Right ventricle myocardium inferior (tissue), 1 donor: Measurements from ENCODE around the gene SEMA3G. TPM values are rescaled to one million over a fixed set of nuclear protein-coding genes. Genes with fewer than 3 reads are reported as not detected.
A peak's percentile ranks its signal among the peaks of the same experiment; 100 is the strongest.

Experiments used
- ATAC-seq: fragments of 200-7000 bp; cut with Tn5 transposase; one replicate; pipeline ENCODE4 v1.9.1; 2020; ENCODE audit warnings: mild to moderate bottlenecking, moderate library complexity
- DNase-seq: peaks from one replicate; pipeline ENCODE4 v3.0.0; 2021; ENCODE audit errors: missing footprints
- intact Hi-C: fragments of 100-400 bp; cut with DNase I; formaldehyde crosslinking; loops from one replicate; pipeline ENCODE4 v1.11.0; 2022
- total RNA-seq: library from RNA; stranded (reverse); fragmentation: NEBNext Ultra II Directional; extraction: Animal tissue kit (Norgen Biotek cat#: 25700); gene quantifications from one replicate; pipeline ENCODE4 v1.2.1, GENCODE V29; 2021
- donor health status: DM: no; HTN: yes; CAD: no; lungs with severe emphysema.

The SEMA3G gene
- total RNA-seq, 1 donor from 2014 or later: 12.3 TPM

DNA sequence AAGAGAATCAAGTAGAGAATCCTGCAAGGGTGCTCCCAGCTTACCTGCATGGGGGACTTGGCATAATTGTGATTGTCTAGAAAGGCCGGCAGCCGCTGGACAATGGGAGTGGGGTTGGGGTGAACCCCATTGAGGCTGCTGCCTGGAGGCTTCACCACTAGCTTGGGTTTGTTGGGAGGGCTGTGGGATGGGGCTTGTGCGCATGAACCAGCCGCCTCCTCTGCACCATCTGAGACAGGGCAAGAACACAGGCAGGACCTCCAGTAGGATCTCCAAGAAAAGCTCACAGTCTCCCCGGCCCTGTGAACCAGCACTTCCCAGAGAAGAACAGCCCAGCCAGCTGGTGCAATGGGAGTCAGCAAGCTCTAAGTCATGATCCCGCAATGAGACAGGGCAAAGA lies 39.8 kb downstream of the SEMA3G start:
- DNase-seq (peak; percentile 21), ATAC-seq (no peak)
- intact Hi-C loops: loop anchor here (10.0 kb wide), 1 partner anchor 430 kb away; the partner anchor contains the start of genes ABHD14A and ABHD14B

DNA sequence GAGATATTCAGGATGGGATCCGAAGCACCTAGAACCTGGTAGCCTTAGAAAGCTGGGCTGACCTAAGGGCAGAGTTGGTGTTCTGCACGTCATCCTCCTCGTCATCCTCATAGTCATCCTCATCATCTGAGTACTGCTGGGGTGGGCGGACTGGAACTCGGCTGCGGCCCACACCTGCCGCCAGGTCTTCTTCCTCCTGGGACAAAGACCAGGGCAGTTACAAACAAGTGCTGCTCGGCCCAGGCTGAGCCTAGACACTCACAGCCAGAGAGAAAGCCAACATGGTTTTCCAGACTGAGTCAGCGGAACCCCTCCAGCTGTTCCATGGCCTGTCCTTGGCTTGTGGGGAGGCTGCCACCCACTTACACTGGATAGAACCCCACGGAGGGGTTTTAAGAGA lies 40.5 kb downstream of the SEMA3G start:
- ATAC-seq: no peak

DNA sequence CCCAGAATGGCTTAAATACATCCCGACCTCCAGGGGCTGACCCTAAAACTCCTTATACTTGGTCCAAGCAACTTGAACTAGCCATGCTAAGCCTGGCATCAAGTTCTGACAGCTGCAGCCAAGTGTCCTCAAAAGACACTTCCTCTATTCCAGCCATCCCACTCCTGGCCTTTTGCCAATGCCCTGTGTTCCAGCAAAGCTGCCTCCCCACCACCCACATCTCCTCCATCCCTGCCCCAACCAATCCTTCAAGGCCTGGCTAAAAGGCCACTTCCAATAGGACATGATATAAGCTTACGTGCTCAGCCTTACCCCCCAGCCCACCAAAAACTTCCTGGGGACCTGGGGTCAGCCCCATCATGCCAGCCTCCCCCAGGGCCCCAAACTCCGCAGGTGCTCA lies 40.9 kb downstream of the SEMA3G start:
- DNase-seq (peak; percentile 27), ATAC-seq (no peak)
- intact Hi-C loops: loop anchor here (10.0 kb wide), 1 partner anchor 429 kb away; the partner anchor contains the start of genes ABHD14A and ABHD14B

More for the DNA sequence above, 40.5 kb downstream of the SEMA3G start:
- intact Hi-C loops: loop anchor here (10.0 kb wide), 1 partner anchor 430 kb away; the partner anchor contains the start of genes ABHD14A and ABHD14B
- peak; percentile 43 for DNase-seq

DNA sequence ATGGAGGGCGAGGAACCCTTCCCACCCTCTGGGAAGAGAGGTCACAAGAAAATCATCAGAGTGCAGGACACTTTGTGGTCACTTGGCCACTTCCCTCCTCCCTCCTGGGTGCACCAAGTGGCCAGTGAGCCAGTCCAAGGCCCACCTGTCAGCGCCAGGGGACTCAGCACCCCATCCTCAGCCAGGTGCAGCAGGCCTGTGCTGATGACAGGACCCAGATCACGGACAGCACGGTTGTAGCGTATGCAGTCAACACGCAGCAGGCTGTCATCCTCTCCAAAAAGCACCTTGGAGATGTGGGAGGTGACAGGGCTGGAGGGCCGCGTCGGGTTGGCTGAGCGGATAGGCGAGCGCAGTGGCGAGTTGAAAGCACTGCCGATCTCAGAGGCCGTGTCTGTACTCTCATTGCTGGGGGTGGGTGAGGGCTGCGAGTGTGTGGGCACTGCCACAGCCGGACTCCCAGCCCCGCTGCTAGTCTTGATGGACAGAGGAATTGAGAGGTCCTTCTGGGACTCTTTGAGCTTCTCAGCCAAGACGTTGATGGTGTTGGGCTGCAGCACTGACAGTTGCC lies 41.5 kb downstream of the SEMA3G start:
- ATAC-seq (no peak), DNase-seq (peak; percentile 27)
- intact Hi-C loops: loop anchor here (10.0 kb wide), 1 partner anchor 429 kb away; the partner anchor contains the start of genes ABHD14A and ABHD14B

DNA sequence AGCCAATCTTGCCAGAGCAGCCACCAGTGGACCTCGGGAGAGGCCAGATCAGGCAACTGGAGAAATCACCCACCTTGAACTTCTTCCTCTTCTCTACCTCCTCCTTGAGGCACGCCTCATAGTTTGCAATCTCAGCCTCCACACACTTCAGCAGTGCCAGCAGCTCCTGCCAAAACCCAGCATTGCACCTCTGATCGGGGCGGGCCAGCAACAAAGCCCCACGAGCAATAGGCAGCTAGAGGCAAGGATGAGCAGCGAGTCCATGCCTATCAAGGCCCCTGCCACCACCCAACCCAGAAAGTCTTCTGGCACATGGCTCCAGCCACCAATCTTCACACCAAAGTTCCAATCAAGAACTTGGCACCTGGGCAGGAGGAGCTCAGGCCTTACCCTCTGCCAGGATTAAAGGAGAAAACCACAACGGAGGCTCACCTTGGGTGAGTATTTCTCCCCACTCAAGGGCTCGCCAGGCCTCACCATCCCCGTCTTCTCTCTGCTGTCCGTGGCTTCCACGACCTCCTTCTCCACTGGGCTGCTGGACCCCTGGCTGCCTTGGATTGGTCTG lies 42.1 kb downstream of the SEMA3G start:
- DNase-seq (peak; percentile 45), ATAC-seq (no peak)
- intact Hi-C loops: loop anchor here (10.0 kb wide), 1 partner anchor 428 kb away; the partner anchor contains the start of genes ABHD14A and ABHD14B

DNA sequence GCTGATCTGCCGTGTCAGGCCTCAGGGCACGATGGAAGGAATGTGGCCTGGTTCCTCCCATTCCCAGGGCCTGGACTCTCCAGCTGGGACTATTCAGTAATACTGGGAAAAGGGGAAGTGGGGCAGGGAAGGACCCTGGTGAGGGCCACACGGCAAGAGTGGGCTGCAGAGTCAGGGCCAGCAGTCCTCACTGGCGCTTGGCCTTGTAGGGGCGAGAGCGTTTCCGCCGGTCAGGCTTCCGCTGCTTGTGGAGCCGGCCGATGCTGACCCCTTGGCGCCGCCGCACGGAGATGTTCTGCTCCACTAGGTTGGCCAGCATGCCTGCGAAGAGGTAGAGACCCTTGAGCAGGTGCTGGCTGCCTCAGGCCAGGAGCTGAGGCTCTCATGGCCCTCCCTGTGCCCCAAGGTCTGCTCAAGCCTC lies 42.8 kb downstream of the SEMA3G start:
- DNase-seq (peak; percentile 58), ATAC-seq (no peak)
- intact Hi-C loops: loop anchor here (10.0 kb wide), 1 partner anchor 427 kb away; the partner anchor contains the start of genes ABHD14A and ABHD14B

DNA sequence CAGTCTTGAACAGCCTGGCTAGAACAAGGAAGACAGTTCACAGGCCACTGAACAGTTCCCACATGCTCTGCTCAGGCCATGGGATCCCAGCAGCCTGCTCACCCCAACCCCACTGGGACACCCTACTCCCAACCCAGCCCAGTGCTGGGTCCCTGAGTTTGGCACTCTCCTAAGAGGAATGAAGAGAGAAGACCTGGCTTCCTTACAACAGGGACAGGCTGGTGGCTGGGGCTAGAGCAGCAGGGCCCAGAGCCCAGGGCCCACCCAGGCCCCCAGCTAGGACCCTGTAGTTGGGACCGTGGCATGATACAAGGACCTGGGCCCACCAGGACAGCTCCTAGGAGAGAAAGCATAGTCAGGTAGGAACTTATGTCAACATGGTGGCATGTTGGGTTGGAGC lies 43.4 kb downstream of the SEMA3G start:
- intact Hi-C loops: loop anchor here (10.0 kb wide), 1 partner anchor 427 kb away; the partner anchor contains the start of genes ABHD14A and ABHD14B
- no peak for ATAC-seq
- peak; percentile 30 for DNase-seq

GRCh38 chr3:52401021-52401420 lies 43.9 kb downstream of the SEMA3G start:
- no peak for ATAC-seq
- intact Hi-C loops: loop anchor here (10.0 kb wide), 1 partner anchor 426 kb away; the partner anchor contains the start of genes ABHD14A and ABHD14B
- peak; percentile 16 for DNase-seq

DNA sequence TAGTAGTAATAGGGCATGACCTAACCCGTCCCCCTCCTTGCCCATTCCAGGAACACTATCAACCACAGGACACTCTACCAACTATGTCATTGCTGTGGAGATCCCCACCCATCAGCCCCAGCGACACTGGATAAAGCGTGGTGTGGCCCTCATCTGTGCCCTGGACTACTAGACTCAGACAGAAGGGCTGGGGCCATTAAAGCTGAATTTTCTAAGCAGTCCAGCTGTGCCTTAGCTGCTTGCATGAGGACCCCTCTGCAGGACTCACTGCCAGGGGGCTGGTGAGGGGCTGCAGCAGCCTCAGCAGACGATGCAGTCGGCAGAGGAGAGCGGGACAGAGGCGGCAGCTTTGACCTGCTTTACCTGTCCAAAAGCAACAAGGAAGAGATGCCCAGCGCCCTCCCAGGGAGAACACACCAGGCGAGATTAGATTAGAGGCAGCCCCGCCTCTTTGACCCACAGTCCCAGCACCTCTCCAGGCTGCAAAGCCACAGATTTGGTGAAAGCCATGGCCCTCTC lies 44.6 kb downstream of the SEMA3G start:
- no peak for ATAC-seq
- peak; percentile 5 for DNase-seq
- intact Hi-C loops: loop anchor here (10.0 kb wide), 1 partner anchor 426 kb away; the partner anchor contains the start of genes ABHD14A and ABHD14B

DNA sequence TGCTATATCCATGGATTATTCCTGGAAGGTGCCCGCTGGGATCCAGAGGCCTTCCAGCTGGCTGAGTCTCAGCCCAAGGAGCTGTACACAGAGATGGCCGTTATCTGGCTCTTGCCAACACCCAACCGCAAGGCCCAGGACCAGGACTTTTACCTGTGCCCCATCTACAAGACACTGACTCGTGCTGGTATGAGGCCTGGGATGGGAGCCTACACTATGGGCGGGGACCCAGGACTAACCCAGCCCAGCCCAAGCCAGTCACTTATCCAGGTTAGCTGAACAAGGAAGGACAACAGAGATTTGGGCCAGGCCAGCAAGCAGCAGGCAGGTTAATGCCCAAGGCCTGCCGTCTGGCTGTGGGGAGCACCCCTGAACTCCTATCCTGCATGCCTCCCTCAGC lies 45.3 kb downstream of the SEMA3G start:
- peak; percentile 23 for DNase-seq
- no peak for ATAC-seq
- intact Hi-C loops: no loop called here

GRCh38 chr3:52399131-52399530 lies 45.8 kb downstream of the SEMA3G start:
- DNase-seq (peak; percentile 11), ATAC-seq (no peak)
- intact Hi-C loops: no loop called here

DNA sequence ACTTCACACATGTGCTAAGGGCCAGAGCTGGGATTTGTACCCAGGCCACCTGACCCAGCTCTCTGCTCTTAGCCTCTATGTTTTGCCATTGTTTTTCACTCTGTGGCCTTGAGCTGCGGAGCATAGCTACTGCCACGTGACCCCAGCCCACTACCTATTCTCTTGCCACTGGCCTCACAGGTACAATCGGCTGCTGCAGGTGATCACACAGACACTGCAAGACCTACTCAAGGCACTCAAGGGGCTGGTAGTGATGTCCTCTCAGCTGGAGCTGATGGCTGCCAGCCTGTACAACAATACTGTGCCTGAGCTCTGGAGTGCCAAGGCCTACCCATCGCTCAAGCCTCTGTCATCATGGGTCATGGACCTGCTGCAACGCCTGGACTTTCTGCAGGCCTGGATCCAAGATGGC lies 46.2 kb downstream of the SEMA3G start:
- ATAC-seq (no peak), DNase-seq (peak; percentile 3)
- intact Hi-C loops: no loop called here

DNA sequence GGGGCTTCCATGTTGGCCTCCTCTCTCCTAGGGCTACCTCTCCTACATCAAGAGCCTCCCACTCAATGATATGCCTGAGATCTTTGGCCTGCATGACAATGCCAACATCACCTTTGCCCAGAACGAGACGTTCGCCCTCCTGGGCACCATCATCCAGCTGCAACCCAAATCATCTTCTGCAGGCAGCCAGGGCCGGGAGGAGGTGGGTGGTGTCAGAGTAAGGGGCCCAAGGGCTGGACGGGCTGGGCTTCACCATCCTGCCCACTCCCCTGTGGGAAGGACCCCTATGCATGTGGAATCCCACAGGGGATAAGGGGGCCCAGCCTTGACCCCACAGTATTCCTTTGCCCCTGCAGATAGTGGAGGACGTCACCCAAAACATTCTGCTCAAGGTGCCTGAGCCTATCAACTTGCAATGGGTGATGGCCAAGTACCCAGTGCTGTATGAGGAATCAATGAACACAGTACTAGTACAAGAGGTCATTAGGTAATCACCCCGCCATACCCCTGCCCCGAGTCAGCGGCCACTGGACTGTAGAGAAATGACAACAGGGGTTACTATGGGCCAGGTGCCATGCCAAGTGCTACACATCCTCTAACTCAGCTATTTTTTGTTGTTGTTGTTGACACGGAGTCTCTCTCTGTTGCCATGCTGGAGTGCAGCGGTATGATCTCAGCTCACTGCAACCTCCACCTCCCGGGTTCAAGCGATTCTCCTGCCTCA lies 47.1 kb downstream of the SEMA3G start:
- intact Hi-C loops: no loop called here
- ATAC-seq (no peak), DNase-seq (peak; percentile 26)

DNA sequence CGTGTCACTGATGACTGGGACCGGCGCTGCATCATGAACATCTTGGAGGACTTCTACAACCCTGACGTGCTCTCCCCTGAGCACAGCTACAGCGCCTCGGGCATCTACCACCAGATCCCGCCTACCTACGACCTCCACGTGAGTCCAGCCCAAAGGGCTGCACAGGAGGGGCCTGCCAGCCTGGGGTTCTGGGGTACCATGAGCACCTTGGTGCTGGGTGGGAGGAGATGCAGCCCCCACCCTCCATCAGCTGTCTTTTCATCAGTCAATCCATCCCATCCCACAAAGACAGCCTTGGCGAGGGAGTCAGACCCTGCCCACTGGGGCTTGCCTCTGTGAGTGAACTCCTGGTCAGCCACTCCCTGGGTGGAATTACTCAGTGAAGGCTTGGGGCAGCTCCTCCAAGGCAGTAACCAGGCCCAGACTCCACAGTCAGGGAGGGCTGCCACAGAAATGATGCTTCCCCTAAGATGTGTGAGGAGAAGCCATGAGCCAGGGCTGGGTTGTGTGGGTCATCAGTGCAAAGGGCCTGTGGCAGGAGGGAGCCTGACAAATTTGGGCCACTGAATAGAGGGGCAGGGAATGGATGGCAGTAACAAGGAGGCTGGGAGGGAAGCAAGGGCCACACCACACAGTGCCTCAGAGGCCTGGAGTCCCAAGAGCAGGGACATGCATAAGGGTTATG lies 47.9 kb downstream of the SEMA3G start:
- DNase-seq (peak; percentile 51), ATAC-seq (no peak)
- intact Hi-C loops: no loop called here

DNA sequence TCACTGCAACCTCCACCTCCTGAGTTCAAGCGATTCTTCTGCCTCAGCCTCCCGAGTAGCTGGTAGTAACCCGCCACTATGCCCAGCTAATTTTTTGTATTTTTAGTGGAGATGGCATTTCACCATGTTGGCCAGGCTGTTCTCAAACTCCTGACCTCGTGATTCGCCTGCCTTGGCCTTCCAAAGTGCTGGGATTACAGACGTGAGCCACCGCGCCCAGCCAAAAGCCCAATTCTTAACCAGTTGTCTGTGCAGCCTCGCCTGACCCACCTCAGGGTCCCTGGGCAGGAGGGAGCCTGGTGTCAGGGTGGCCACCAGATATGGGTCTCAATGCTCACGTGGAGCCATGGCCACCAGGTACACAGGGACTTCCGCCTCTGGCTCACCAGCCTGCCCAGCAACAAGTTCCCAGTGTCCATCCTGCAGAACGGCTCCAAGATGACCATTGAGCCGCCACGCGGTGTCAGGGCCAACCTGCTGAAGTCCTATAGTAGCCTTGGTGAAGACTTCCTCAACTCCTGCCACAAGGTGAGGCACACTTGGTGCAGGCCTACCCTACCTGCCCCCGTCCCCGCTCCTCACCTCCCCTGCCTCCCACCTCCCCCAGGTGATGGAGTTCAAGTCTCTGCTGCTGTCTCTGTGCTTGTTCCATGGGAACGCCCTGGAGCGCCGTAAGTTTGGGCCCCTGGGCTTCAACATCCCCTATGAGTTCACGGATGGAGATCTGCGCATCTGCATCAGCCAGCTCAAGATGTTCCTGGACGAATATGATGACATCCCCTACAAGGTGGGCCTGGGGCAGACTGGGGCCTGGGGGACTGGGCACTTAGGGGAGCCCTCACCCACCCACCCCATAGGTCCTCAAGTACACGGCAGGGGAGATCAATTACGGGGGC lies 48.6 kb downstream of the SEMA3G start:
- intact Hi-C loops: no loop called here
- peak; percentile 55 for DNase-seq

GRCh38 chr3:52395503-52395865 lies 49.4 kb downstream of the SEMA3G start:
- ATAC-seq (no peak), DNase-seq (peak; percentile 28)
- intact Hi-C loops: no loop called here

More for the DNA sequence above, 48.6 kb downstream of the SEMA3G start:
- no peak for ATAC-seq

GRCh38 chr3:52394751-52395502 lies 50.0 kb downstream of the SEMA3G start:
- DNase-seq (peak; percentile 41), ATAC-seq (no peak)
- intact Hi-C loops: no loop called here
